Mesenchymal stem cell (in vitro differentiated cells and primary cell): ENCODE data around the gene NSMCE1.

ENCODE experiments used
- DNase-seq: peaks from one replicate; pipeline ENCODE4 v3.0.0-alpha.2; 2013
- H2AFZ ChIP-seq: one replicate; pipeline ENCODE4 v1.6.1; 2013; ENCODE audit warnings: low read depth, mild to moderate bottlenecking, control low read depth, inconsistent platforms, low read length, moderate library complexity
- H2AK5ac ChIP-seq: 2 replicates; pipeline ENCODE4 v1.6.1; 2013; ENCODE audit warnings: low read length, moderate library complexity, mild to moderate bottlenecking, inconsistent platforms; ENCODE audit not compliant: severe bottlenecking
- H2BK120ac ChIP-seq: one replicate; pipeline ENCODE4 v1.6.1; 2013; ENCODE audit warnings: low read depth, mild to moderate bottlenecking, inconsistent platforms, low read length, moderate library complexity
- H2BK12ac ChIP-seq, 2 experiments: one replicate each; pipeline ENCODE4 v1.6.1; 2013; ENCODE audit warnings: inconsistent platforms in 2 of 2, low read length in 2 of 2, mild to moderate bottlenecking in 2 of 2, moderate library complexity in 2 of 2, control low read depth in 1 of 2
- H2BK15ac ChIP-seq: one replicate; pipeline ENCODE4 v1.6.1; 2013; ENCODE audit warnings: mild to moderate bottlenecking, low read depth, inconsistent platforms; ENCODE audit not compliant: poor library complexity, severe bottlenecking
- H2BK5ac ChIP-seq: 2 replicates; pipeline ENCODE4 v1.6.1; 2013; ENCODE audit warnings: low read depth, mild to moderate bottlenecking, low read length, control low read depth, inconsistent platforms; ENCODE audit not compliant: poor library complexity, severe bottlenecking
- H3K14ac ChIP-seq, 2 experiments: one replicate each; pipeline ENCODE4 v1.6.1; 2013; ENCODE audit warnings: inconsistent platforms in 2 of 2, low read length in 2 of 2, control low read depth in 1 of 2, mild to moderate bottlenecking in 1 of 2, moderate library complexity in 1 of 2
- H3K18ac ChIP-seq, 2 experiments: one replicate each; pipeline ENCODE4 v1.6.1; 2013; ENCODE audit warnings: inconsistent platforms in 2 of 2, low read length in 2 of 2, control low read depth in 1 of 2, low read depth in 1 of 2, mild to moderate bottlenecking in 1 of 2
- H3K23ac ChIP-seq, 2 experiments: one replicate each; pipeline ENCODE4 v1.6.1; 2013; ENCODE audit warnings: inconsistent platforms in 2 of 2, low read length in 2 of 2, mild to moderate bottlenecking in 2 of 2, moderate library complexity in 2 of 2, control low read depth in 1 of 2
- H3K27ac ChIP-seq: 2 replicates; pipeline ENCODE4 v1.5.1; 2013; ENCODE audit warnings: mild to moderate bottlenecking, moderate library complexity, low read length, control low read depth, inconsistent platforms; ENCODE audit not compliant: poor library complexity, severe bottlenecking
- H3K27me3 ChIP-seq, 2 experiments: 2 replicates each; pipeline versions ENCODE4 v1.6.1 to v1.7.0; 2013; ENCODE audit warnings: low read length in 2 of 2, mild to moderate bottlenecking in 2 of 2, moderate library complexity in 2 of 2, control low read depth in 1 of 2, inconsistent platforms in 1 of 2; ENCODE audit not compliant: control insufficient read depth in 1 of 2, insufficient read depth in 1 of 2
- H3K36me3 ChIP-seq, 2 experiments: 2 replicates each; pipeline versions ENCODE4 v1.6.1 to v1.7.0; 2013; ENCODE audit warnings: low read length in 2 of 2, control low read depth in 1 of 2, inconsistent platforms in 1 of 2, low read depth in 1 of 2, mild to moderate bottlenecking in 1 of 2; ENCODE audit not compliant: insufficient read depth in 2 of 2, control insufficient read depth in 1 of 2
- H3K4ac ChIP-seq, 2 experiments: one replicate each; pipeline ENCODE4 v1.6.1; 2013; ENCODE audit warnings: inconsistent platforms in 2 of 2, low read length in 2 of 2, mild to moderate bottlenecking in 2 of 2, moderate library complexity in 2 of 2, control low read depth in 1 of 2, low read depth in 1 of 2
- H3K4me1 ChIP-seq: 2 replicates; pipeline ENCODE4 v1.6.1; 2013; ENCODE audit warnings: low read depth, low read length, control low read depth; ENCODE audit not compliant: control insufficient read depth, insufficient read depth
- H3K4me2 ChIP-seq: 2 replicates; pipeline ENCODE4 v1.6.1; 2013; ENCODE audit warnings: low read length, mild to moderate bottlenecking, inconsistent platforms; ENCODE audit not compliant: poor library complexity, severe bottlenecking
- H3K4me3 ChIP-seq, 2 experiments: 2 replicates each; pipeline versions ENCODE4 v1.5.1 to v1.7.0; 2013; ENCODE audit warnings: low read length in 2 of 2, mild to moderate bottlenecking in 2 of 2, control low read depth in 1 of 2, low read depth in 1 of 2; ENCODE audit not compliant: insufficient read depth in 1 of 2
- H3K79me1 ChIP-seq: replicated peaks from 2 replicates; pipeline ENCODE4 v1.6.1; 2013; ENCODE audit warnings: mild to moderate bottlenecking, control low read depth, low read length, inconsistent platforms; ENCODE audit not compliant: poor library complexity, severe bottlenecking
- H3K9ac ChIP-seq: 2 replicates; pipeline ENCODE4 v1.7.0; 2013; ENCODE audit warnings: mild to moderate bottlenecking, low read length, moderate library complexity
- H3K9me3 ChIP-seq: 2 replicates; pipeline ENCODE4 v1.7.0; 2013; ENCODE audit warnings: mild to moderate bottlenecking, low read length; ENCODE audit not compliant: control insufficient read depth
- H4K8ac ChIP-seq: one replicate; pipeline ENCODE4 v1.6.1; 2013; ENCODE audit warnings: inconsistent platforms, mild to moderate bottlenecking, low read length, moderate library complexity
- H4K91ac ChIP-seq: one replicate; pipeline ENCODE4 v1.6.1; 2013; ENCODE audit warnings: mild to moderate bottlenecking, low read length, inconsistent platforms
- WGBS: methylation state at CpG from one replicate; pipeline ENCODE4 v1.1.7; 2013; ENCODE audit warnings: mixed read lengths; 5-methylcytosine and 5-hydroxymethylcytosine counted together

The NSMCE1 gene

DNA sequence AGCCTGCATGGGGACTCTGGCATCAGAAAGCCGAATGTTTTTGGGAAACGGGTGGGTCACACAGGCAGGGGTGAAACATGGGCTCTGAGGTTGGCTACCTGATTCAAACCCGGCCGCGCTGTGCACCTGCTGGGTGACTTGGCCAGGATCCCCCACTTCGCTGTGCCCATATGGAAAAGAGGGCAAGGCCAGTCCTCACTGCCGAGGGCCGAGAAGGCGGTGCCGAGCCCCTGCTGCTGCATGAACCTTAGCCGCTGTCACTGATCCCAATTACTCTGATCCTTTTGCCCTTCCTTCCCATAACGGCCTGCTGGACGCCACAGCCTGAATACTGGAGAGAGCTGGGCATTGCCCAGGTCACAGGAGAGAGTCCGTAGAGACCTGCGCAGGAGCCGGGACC is 47.6 kb downstream of the NSMCE1 start:
- Histone ChIP-seq H3K4me2 (no peak overlapping the region), H4K8ac (no peak overlapping the region), H3K27ac (no peak overlapping the region), H3K9me3 (no peaks in the 10 kb centered on the region), H2BK120ac (no peak overlapping the region), H3K9ac (peak overlapping the region; percentile 74), H2BK5ac (no peak overlapping the region), H2AFZ (no peak overlapping the region), H3K79me1 (peaks cover 1% of the 10 kb centered on the region), H2AK5ac (no peak overlapping the region), H2BK15ac (no peak overlapping the region), H3K4ac (no peak overlapping the region), H3K14ac (no peak overlapping the region), H3K4me3 (no peak overlapping the region), H3K27me3 (no peaks in the 10 kb centered on the region), H3K36me3 (peaks cover 18 to 71% of the 10 kb centered on the region in 2 experiments), H4K91ac (no peak overlapping the region), H2BK12ac (no peak overlapping the region), H3K18ac (no peak overlapping the region), H3K4me1 (peaks cover 10% of the 10 kb centered on the region), H3K23ac (no peak overlapping the region)
- DNase-seq, result no peak
- 97% methylated on average over 16 of the region's 16 CpGs for WGBS

DNA sequence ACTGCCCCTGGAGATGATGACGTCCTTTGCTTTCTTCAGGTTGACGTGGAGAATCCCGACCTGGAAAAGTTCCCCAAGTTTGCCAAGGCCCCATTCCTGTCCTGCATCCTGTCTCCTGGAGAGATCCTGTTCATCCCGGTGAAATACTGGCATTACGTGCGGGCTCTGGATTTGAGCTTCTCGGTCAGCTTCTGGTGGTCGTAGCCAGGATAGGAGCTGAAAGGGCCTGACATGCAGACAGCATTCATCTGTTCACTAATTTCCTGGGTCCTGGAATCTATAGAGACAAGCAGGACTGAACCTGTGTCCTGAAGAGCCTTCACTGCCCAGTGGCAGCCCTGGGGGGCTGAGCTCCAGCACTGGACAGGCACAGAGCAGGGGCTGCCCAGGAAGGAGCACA is 48.0 kb downstream of the NSMCE1 start:
- WGBS, result 97% methylated on average over 8 of the region's 8 CpGs
- Histone ChIP-seq H2AK5ac (no peak overlapping the region), H2AFZ (no peak overlapping the region), H3K9ac (no peak overlapping the region), H3K79me1 (peaks cover 1% of the 10 kb centered on the region), H3K4me2 (no peak overlapping the region), H4K91ac (no peak overlapping the region), H3K14ac (no peak overlapping the region), H4K8ac (no peak overlapping the region), H2BK5ac (no peak overlapping the region), H3K9me3 (no peaks in the 10 kb centered on the region), H3K4me1 (peaks cover 10% of the 10 kb centered on the region), H2BK15ac (no peak overlapping the region), H3K18ac (no peak overlapping the region), H3K4me3 (no peak overlapping the region), H2BK120ac (no peak overlapping the region), H3K4ac (no peak overlapping the region), H3K36me3 (peaks cover 18 to 70% of the 10 kb centered on the region in 2 experiments), H2BK12ac (no peak overlapping the region), H3K23ac (no peak overlapping the region), H3K27ac (no peak overlapping the region), H3K27me3 (no peaks in the 10 kb centered on the region)
- no peak for DNase-seq

DNA sequence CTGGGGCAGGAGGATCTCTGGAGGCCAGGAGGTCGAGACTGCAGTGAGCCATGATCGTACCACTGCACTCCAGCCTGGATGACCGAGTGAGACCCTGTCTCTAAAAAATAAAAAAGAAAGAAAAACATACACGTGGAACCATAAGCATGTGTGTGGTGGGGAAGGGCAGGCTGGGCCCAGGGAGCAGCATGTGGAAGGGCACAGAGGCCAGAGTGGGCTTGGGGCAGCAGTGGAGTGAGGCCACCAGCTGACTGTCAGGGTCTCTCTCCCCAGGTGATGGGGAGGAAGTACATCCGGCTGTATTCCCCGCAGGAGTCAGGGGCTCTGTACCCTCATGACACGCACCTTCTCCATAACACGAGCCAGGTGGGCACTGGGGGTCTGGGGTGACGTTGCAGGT is 48.5 kb downstream of the NSMCE1 start:
- no peak for DNase-seq

DNA sequence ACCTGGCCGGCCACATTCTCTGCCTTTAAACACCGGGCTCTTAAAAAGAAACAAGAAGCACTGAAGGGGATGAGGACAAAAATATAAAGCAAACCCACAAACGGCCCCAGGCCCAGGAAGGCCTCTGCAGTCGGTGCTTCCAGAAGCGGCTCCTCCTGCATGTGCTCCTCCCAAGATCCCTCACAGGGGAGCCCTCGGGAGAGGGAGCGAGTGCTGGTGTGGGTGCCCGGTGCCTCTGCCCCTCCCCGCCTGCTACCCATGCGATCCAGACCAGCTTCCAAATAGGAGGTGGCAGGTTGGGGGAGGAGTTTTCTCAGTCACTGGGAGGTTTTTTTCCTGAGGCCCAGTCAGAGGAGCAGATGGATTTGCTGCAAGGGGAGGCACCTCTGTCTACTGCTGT is 49.4 kb downstream of the NSMCE1 start:
- Histone ChIP-seq H2AFZ (no peak overlapping the region), H3K14ac (no peak overlapping the region), H4K91ac (no peak overlapping the region), H3K4ac (peak overlapping the region in 1 of 2 experiments; percentile 59), H3K4me1 (peaks cover 10% of the 10 kb centered on the region), H3K27ac (no peak overlapping the region), H3K9ac (no peak overlapping the region), H2BK5ac (no peak overlapping the region), H3K27me3 (no peaks in the 10 kb centered on the region), H2BK12ac (no peak overlapping the region), H3K18ac (no peak overlapping the region), H3K36me3 (peaks cover 7 to 65% of the 10 kb centered on the region in 2 experiments), H2AK5ac (no peak overlapping the region), H2BK15ac (no peak overlapping the region), H3K79me1 (peaks cover 1% of the 10 kb centered on the region), H3K4me2 (no peak overlapping the region), H2BK120ac (no peak overlapping the region), H3K4me3 (no peak overlapping the region), H3K9me3 (no peaks in the 10 kb centered on the region), H4K8ac (no peak overlapping the region), H3K23ac (no peak overlapping the region)
- WGBS, result 90% methylated on average over 10 of the region's 10 CpGs
- no peak for DNase-seq

More for the DNA sequence above, 48.5 kb downstream of the NSMCE1 start:
- no peak overlapping the region for H2BK12ac ChIP-seq
- H3K27ac ChIP-seq, result no peak overlapping the region
- no peak overlapping the region for H3K14ac ChIP-seq
- no peaks in the 10 kb centered on the region for H3K9me3 ChIP-seq
- 95% methylated on average over 9 of the region's 9 CpGs for WGBS
- no peak overlapping the region for H3K9ac ChIP-seq
- no peak overlapping the region for H2AFZ ChIP-seq
- no peak overlapping the region for H2BK5ac ChIP-seq
- H3K79me1 ChIP-seq, result peaks cover 1% of the 10 kb centered on the region
- H3K4me1 ChIP-seq, result peaks cover 10% of the 10 kb centered on the region
- no peak overlapping the region for H4K91ac ChIP-seq
- H3K27me3 ChIP-seq, result no peaks in the 10 kb centered on the region
- H3K4me2 ChIP-seq, result no peak overlapping the region
- no peak overlapping the region for H4K8ac ChIP-seq
- H3K4me3 ChIP-seq, result no peak overlapping the region
- H2BK120ac ChIP-seq, result no peak overlapping the region
- no peak overlapping the region for H3K23ac ChIP-seq
- no peak overlapping the region for H2AK5ac ChIP-seq
- no peak overlapping the region for H3K4ac ChIP-seq
- H3K36me3 ChIP-seq, result peaks cover 15 to 66% of the 10 kb centered on the region in 2 experiments
- H3K18ac ChIP-seq, result no peak overlapping the region
- no peak overlapping the region for H2BK15ac ChIP-seq
